PC-9 (cell line): ENCODE data around the gene USF2. TPM values are rescaled to one million over a fixed set of nuclear protein-coding genes. Genes with fewer than 3 reads are reported as not detected.

Source experiments
- BruUV-seq: library from RNA; stranded (reverse); fragments of 400-500 nt; replicated peaks from 2 replicates; lab custom pipeline; 2021; lab: Mats Ljungman, UMichigan
- CTCF ChIA-PET: fragments of 300-600 bp; sonication (Branson Sonifier 250); formaldehyde crosslinking; loops from one replicate; lab custom pipeline; 2022; ENCODE audit warnings: antibody characterized with exemption; lab: Charles Lee
- POLR2A ChIA-PET: fragments of 300-600 bp; sonication (Branson Sonifier 250); formaldehyde crosslinking; loops from one replicate; lab custom pipeline; 2022; ENCODE audit warnings: antibody characterized with exemption; ENCODE audit not compliant: unreplicated experiment; lab: Charles Lee
- DNase-seq, 2 experiments: peaks; one replicate each; pipeline versions ENCODE4 v3.0.0 to v3.0.0-alpha.2; 2015 to 2022; ENCODE audit warnings: mixed read lengths in 1 of 2
- H2AFZ ChIP-seq: fragments of 200-600 bp; sonication (generic); 2 replicates; pipeline ENCODE4 v1.8.1; 2017; ENCODE audit warnings: antibody characterized with exemption
- H3F3A ChIP-seq: fragments of 200-600 bp; sonication (generic); 2 replicates; pipeline ENCODE4 v1.8.1; 2017; ENCODE audit warnings: antibody characterized with exemption, mild to moderate bottlenecking, low read depth; ENCODE audit not compliant: insufficient read depth
- H3K27ac ChIP-seq: fragments of 200-600 bp; sonication (generic); 2 replicates; pipeline ENCODE4 v1.6.1; 2016; ENCODE audit warnings: mixed run types
- H3K27me3 ChIP-seq: fragments of 200-600 bp; sonication (generic); 2 replicates; pipeline ENCODE4 v1.6.1; 2016; ENCODE audit warnings: low read depth, mixed run types; ENCODE audit not compliant: insufficient read depth
- H3K36me3 ChIP-seq: fragments of 200-600 bp; sonication (generic); 2 replicates; pipeline ENCODE4 v1.6.1; 2016; ENCODE audit warnings: low read depth, mixed run types
- H3K4me1 ChIP-seq: fragments of 200-600 bp; sonication (generic); replicated peaks from 2 replicates; pipeline ENCODE4 v1.6.1; 2016; ENCODE audit warnings: mixed run types; ENCODE audit not compliant: insufficient read depth
- H3K4me2 ChIP-seq: fragments of 200-600 bp; sonication (generic); 2 replicates; pipeline ENCODE4 v1.6.1; 2017; ENCODE audit warnings: mixed run types
- H3K4me3 ChIP-seq: fragments of 200-600 bp; sonication (generic); 2 replicates; pipeline ENCODE4 v1.6.1; 2016; ENCODE audit warnings: mixed run types
- H3K79me2 ChIP-seq: fragments of 200-600 bp; sonication (generic); 2 replicates; pipeline ENCODE4 v1.6.1; 2017; ENCODE audit warnings: low read depth, mixed run types
- H3K9me2 ChIP-seq: fragments of 200-600 bp; sonication (generic); 2 replicates; pipeline ENCODE4 v1.8.1; 2017; ENCODE audit warnings: mild to moderate bottlenecking; ENCODE audit not compliant: insufficient read depth
- H3K9me3 ChIP-seq: fragments of 200-600 bp; sonication (generic); 2 replicates; pipeline ENCODE4 v1.8.1; 2016; ENCODE audit warnings: low read depth; ENCODE audit not compliant: insufficient read depth
- H4K20me1 ChIP-seq: fragments of 200-600 bp; sonication (generic); 2 replicates; pipeline ENCODE4 v1.8.1; 2017; ENCODE audit not compliant: insufficient read depth
- EZH2 ChIP-seq: fragments of 200-600 bp; sonication (generic); IDR thresholded peaks from 2 replicates; pipeline ENCODE4 v1.8.0; 2017; ENCODE audit warnings: antibody characterized with exemption, low read depth
- intact Hi-C: fragments of 100-400 bp; cut with micrococcal nuclease; formaldehyde crosslinking; loops from one replicate; pipeline ENCODE4 v1.10.0; 2022; ENCODE audit not compliant: unreplicated experiment
- total RNA-seq: library from RNA; stranded (reverse); gene quantifications from 2 replicates; pipeline ENCODE4 v1.2.3, GENCODE V29; 2021
- TF ChIP-seq, protein P1 (sequence below): fragments of 200-600 bp; sonication (generic); conservative IDR thresholded peaks from 2 replicates; pipeline ENCODE4 v1.6.1; 2017; ENCODE audit warnings: mixed run types, antibody characterized with exemption, mild to moderate bottlenecking, moderate library complexity

USF2 gene
- total RNA-seq, 1 experiment from 2014 or later: 98.2 TPM

DNA sequence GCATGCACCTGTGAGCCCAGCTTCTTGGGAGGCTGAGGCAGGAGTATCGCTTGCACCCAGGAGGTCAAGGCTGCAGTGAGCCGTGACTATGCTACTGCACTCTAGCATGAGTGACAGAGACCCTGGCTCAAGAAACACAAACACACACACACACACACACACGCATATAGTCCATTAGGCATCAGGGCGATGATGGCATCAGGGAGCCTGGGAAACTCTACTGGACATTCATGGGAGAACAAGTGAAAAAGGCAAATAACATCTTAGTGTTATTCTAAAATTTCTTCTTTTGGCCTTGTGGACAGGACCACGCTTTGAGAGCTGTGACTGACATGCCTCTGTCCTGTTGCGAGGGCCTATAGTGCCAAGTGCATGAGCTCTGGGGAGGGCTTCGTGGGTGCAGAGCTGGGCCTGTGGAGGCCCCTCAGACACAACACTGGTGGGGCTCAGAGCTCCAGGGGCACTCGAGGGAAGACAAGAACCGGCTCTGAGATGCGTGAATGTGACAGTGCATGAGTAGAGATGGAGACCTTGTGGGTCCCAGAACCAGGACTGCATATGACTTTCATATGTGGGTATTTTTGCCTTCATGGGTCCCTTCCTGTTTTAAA, 8.0 kb upstream of the USF2 start:
- TF ChIP-seq EZH2: no peak
- TF ChIP-seq, protein P1, sequence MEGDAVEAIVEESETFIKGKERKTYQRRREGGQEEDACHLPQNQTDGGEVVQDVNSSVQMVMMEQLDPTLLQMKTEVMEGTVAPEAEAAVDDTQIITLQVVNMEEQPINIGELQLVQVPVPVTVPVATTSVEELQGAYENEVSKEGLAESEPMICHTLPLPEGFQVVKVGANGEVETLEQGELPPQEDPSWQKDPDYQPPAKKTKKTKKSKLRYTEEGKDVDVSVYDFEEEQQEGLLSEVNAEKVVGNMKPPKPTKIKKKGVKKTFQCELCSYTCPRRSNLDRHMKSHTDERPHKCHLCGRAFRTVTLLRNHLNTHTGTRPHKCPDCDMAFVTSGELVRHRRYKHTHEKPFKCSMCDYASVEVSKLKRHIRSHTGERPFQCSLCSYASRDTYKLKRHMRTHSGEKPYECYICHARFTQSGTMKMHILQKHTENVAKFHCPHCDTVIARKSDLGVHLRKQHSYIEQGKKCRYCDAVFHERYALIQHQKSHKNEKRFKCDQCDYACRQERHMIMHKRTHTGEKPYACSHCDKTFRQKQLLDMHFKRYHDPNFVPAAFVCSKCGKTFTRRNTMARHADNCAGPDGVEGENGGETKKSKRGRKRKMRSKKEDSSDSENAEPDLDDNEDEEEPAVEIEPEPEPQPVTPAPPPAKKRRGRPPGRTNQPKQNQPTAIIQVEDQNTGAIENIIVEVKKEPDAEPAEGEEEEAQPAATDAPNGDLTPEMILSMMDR: no peak
- peaks cover 75% of the 10 kb centered on the region for H3F3A ChIP-seq
- no peak overlapping the region for H3K27ac ChIP-seq
- H3K4me1 ChIP-seq: no peaks in the 10 kb centered on the region
- no TSS peak for BruUV-seq
- intact Hi-C loops: no loop called here
- no peak overlapping the region for H3K4me3 ChIP-seq
- DNase-seq: no peak
- no peaks in the 10 kb centered on the region for H3K9me2 ChIP-seq
- H3K9me3 ChIP-seq: no peaks in the 10 kb centered on the region
- H3K36me3 ChIP-seq: peaks cover 12% of the 10 kb centered on the region
- H3K27me3 ChIP-seq: no peaks in the 10 kb centered on the region
- CTCF ChIA-PET: interaction anchor here (0.6 to 0.7 kb wide), 2 partner anchors 9 to 118 kb away, joined by 3 to 7 read pairs; partner anchors contain the start of gene FXYD7
- H2AFZ ChIP-seq: no peak overlapping the region
- H3K79me2 ChIP-seq: peaks cover 9% of the 10 kb centered on the region; the same call in 1 of the 2 replicates
- H3K4me2 ChIP-seq: no peak overlapping the region
- peaks cover 23% of the 10 kb centered on the region for H4K20me1 ChIP-seq
- POLR2A ChIA-PET: no interaction called here

DNA sequence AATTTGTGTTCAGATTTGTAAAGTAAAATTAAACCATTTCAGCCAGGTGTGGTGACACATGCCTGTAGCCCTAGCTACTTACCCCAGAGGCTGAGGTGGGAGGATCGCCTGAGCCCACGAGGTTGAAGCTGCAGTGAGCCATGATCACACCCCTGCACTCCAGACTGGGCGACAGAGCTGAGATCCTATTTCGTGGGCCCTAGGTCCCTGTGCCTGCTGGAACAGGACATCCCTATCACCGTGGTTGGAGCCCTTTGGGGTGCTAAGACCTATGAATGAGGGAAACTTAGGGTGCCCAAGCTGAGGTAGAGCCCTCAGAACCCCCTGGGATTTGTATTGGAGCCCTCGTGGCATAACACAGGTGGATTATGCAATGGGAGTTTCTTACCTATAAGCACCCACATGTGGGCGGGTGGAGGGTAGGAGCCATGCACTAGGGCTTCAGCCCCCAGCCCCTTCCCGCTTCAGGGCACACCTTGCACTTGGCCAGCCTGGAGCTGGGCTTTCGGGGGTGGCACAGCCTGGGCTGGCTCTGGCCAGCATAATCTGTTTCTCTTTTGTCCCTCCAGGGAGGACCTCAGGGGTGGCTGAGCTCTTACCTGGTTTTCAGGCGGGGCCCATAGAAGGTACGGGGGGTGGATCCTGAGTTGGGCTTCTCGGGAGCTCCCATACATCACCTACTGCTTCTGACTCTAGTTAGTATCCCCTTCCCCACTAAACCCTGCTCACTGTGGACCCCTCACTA, 7.2 kb upstream of the USF2 start:
- H3F3A ChIP-seq: peaks cover 72% of the 10 kb centered on the region
- no peak overlapping the region for H3K4me3 ChIP-seq
- no peak overlapping the region for H3K27ac ChIP-seq
- no peaks in the 10 kb centered on the region for H3K9me2 ChIP-seq
- intact Hi-C loops: no loop called here
- no peak overlapping the region for H3K4me2 ChIP-seq
- BruUV-seq: no TSS peak
- peaks cover 8% of the 10 kb centered on the region; the same call in 1 of the 2 replicates for H3K79me2 ChIP-seq
- DNase-seq: no peak
- H3K36me3 ChIP-seq: peaks cover 7% of the 10 kb centered on the region; the same call in 1 of the 2 replicates
- H4K20me1 ChIP-seq: peaks cover 21% of the 10 kb centered on the region
- H3K4me1 ChIP-seq: peaks cover 2% of the 10 kb centered on the region; the same call in 1 of the 2 replicates
- CTCF ChIA-PET: interaction anchor here (0.6 to 0.7 kb wide), 2 partner anchors 35 to 118 kb away, joined by 3 to 7 read pairs; partner anchors contain the start of gene FXYD7
- H3K9me3 ChIP-seq: no peaks in the 10 kb centered on the region
- H2AFZ ChIP-seq: no peak overlapping the region
- POLR2A ChIA-PET: no interaction called here
- TF ChIP-seq EZH2: no peak
- TF ChIP-seq, protein P1: no peak
- H3K27me3 ChIP-seq: no peaks in the 10 kb centered on the region

DNA sequence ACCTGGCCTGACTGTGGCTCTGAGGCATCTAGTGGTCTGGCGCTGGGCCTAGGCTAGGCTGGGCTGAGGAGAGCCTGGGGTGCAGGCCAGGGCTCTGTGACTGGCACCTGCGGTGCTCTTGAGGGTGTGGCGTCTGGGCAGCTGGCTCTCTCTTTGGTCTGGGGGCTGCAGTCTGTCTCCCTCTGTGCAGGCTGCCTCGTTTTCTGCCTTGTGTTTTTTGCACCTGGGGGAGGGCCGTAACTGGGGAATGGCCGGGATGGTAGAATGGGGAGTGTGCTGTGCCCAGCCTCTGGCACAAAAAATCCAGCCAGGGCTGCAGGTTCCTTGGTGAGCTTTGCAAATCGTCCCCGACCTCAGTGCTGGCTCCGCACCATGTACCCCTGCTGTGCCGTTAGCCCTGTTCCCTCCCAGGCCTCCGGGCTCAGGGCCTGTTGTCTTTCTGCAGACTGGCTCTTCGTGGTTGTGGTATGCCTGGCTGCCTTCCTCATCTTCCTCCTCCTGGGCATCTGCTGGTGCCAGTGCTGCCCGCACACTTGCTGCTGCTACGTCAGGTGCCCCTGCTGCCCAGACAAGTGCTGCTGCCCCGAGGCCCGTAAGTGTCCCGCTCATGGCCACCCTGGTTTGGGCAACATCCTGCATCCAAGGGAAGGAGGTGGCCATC, 6.5 kb upstream of the USF2 start:
- H4K20me1 ChIP-seq: peaks cover 19% of the 10 kb centered on the region
- intact Hi-C loops: no loop called here
- H3K4me3 ChIP-seq: no peak overlapping the region

More for the DNA sequence above, 6.5 kb upstream of the USF2 start:
- TF ChIP-seq EZH2: no peak
- TF ChIP-seq, protein P1: no peak
- Histone ChIP-seq H3K27ac (no peak overlapping the region), H3K27me3 (no peaks in the 10 kb centered on the region), H2AFZ (no peak overlapping the region), H3K9me3 (no peaks in the 10 kb centered on the region), H3K4me2 (no peak overlapping the region), H3K79me2 (peaks cover 6% of the 10 kb centered on the region; the same call in 1 of the 2 replicates), H3F3A (peaks cover 65% of the 10 kb centered on the region), H3K4me1 (peaks cover 7% of the 10 kb centered on the region; the same call in 1 of the 2 replicates), H3K9me2 (no peaks in the 10 kb centered on the region), H3K36me3 (0 out of 2 replicates have a peak, but pooled peaks cover 5% of the 10 kb centered on the region)
- POLR2A ChIA-PET: no interaction called here
- no TSS peak for BruUV-seq
- CTCF ChIA-PET: interaction anchor here (0.7 kb wide), 1 partner anchor 36 kb away, joined by 3 read pairs; no protein-coding TSS in a partner anchor
- DNase-seq: no peak
